GM21381 (cell line): Measurements from ENCODE around the gene HS6ST3.

Source experiments
- ATAC-seq: cut with Tn5 transposase; IDR thresholded peaks from one replicate; pipeline ENCODE4 v1.9.1; 2021; ENCODE audit warnings: mild to moderate bottlenecking, moderate library complexity; ENCODE audit not compliant: unreplicated experiment

The HS6ST3 gene

DNA sequence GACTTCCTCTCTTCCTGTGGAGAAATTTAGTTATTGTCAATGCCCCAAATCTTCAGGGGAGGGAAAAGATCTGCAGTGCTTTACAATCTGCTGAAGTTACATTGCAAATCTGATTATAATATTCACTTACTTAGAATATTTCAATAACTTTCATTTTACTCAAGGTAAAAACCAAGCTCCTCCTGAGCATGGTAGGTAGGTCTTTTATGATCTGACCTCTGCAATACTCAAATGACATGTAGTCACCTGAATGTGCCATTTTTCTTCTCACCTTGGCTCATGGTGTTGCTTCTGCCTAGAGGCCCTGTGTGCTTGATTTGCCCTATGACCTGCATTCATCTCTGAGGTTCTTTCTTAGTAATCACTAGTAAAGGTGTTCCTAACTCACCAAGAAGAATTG is 331.4 kb downstream of the HS6ST3 start:
- ATAC-seq, result no peak

DNA sequence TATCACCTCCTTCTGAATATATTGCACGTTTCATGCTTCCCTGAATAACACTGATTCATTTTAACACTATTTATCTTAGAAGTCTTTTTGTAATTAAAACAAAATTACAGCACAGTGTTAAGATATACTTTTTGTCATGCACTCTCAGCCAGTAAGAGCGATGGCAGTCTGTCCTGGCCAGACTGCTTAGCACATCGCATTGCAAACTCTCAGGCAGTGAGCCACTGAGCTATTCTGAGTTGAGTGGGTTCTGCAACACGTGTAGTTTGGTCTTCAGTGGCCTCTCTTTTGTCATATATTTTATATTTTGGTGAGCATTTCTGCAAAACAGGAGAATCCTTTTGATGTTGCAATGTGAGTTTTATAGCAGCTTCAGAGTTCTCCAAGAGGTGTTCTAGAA is 332.1 kb downstream of the HS6ST3 start:
- ATAC-seq, result no peak

DNA sequence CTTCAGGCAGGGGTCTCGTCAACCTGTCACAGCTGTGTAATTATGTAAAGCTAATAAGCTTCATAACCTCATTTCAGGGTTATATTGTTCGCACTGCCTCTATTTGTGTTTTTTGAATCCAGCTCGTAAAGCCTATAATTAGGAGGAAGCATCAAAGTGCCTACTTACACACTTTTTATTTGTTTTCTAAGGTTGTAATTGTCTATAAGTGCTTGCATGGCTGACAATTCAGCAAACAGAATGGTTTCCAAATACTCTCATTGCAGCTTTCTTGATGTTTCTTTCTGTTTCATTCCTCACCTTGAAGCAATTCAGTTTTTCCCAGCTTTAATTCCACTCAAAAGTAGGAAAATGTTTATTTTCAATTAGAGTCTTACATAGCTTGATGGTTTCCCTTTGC is 336.3 kb downstream of the HS6ST3 start:
- no peak for ATAC-seq

DNA sequence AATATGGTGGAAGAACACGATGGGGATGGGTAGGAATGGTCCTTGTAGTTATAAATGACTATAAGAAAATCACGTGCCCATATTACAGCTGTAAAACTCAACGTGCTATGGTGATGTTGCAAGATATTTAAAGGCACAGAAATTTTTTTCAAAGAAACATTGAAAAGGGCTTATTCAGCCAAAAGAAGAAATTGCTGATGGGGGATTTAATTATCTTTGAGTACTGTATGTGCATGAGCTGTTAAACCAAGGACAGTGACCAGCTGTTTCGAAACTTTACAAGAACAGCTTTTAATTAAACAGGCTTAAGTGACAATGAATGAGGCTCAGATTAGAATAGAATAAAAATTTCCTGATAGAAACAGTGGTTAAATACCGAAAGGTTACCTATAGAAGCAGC is 339.0 kb downstream of the HS6ST3 start:
- no peak for ATAC-seq

DNA sequence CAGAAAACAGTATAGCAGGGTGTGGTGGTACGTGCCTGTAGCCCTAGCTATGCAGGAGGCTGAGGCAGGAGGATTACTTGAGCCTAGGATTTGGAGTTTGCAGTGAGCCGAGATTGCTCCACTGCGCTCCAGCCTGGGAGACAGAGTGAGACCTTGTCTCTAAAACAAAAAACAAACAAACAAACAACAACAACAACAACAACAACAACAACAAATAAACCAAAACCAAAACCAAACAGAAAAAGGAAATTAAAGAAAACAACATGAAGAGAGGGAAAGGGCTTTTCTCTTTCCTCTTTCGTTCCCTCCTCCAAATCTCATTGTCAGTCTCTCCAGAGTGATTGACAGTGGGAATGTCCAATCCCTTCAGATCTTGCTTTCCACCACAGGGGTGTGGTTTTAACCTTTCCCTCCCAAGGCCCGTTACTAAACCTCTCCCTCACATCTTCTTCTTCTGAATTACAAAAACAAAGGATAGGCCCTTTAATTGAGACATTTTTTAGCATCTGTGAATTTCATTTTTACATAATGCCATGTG is 341.2 kb downstream of the HS6ST3 start:
- ATAC-seq, result no peak

DNA sequence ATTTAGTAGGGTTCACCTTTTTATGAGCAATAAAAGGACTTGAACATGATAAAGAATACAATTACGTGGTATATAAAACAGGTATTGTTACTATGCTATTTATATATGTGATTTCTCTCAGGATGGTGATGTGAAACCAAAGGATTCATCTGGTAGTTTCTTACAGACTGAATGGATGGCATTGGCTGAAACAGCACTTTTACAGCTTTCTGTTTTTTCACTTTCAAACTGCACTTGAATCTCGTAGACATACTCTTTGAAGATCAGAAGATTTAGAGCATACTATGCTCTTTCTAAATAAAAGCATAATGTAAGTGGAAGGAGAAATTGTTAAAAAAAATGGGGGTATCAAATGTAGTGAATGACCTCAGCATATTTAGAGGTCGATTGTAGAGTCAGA is 354.8 kb downstream of the HS6ST3 start:
- no peak for ATAC-seq

DNA sequence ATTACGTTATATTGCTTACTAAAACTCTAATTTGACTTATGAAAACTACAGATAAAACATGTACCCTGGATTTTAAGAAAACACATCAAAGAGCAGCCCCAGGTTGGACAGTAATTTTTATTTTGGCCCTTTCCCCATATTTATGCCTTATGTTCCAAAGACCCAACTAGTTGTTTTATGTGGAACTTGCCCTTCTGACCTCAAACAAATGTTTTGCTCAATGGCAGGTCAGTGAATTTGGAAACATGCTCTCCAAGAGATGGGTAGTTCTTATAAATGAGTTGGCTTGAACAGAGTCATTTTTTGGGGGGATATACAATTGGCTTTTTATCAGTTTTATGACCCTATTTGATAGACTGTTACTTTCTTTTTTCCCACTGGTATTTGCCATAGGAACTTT is 360.0 kb downstream of the HS6ST3 start:
- ATAC-seq, result no peak

DNA sequence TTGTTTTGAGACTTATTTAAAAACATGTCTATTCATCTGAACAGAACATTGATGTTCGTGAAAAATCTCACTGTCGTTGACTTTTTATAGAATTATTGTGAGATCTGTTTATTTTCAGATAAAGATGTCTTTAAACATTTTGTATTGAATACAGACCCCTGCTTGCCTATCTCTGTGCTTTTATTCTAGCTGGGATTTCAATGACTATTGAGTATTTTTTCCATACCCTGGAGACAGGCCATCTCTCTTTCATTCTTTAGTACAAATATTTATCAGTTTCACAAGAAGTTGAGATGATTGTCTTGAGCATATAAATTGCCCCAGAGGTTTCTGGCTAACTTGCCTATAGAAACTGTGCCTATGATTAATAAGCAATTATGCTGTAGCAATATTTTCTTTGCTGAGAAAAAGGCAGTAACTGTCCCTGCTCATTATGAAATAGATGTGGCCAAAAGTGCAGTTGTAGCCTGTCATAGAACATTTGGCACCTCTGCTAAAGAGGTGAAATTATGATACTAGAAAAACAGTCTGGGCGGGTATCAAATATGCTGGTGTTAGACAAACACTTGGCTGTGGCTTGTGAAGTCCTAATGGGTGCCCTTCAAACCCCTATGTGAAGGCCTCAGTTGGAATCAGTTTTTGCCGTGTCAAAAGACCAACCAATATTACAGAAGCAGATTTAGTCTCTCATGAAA is 360.6 kb downstream of the HS6ST3 start:
- no peak for ATAC-seq

DNA sequence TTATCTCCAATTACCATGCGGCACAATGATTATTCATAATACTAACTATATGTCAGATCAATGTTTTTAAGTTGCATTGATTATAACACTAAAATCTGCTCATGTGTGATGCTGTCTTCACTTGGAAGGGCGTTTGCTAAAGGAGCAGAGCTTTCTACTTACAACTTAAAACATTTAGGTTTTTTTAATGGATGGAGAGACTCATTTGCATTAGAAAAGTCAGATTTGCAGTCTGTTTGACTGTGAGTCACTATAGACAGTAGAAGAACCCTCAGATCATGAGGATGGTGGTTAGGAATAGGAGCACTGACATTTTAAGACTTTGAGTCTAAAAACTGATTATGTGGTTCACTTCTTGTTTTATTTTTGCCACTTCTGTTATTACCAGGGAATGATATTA is 364.6 kb downstream of the HS6ST3 start:
- ATAC-seq, result no peak

DNA sequence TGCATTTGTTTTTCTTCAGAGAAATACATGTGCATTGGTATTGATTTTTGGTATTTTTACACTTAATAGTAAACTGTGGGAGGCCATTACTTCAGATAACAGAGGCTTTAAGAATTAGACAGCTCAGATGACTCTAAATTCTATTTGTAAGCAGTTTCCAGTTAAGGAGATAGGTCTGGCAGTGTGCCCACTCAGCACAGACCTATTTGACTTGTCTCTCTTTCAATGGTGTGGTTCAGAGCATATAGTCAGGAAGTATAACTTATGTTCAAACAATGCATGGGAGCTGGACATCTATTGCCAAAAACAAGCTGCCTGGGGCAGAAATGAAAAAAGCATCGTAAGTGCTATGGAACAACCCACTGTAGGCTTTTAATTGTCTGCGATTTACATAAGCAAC is 370.7 kb downstream of the HS6ST3 start:
- ATAC-seq, result no peak

DNA sequence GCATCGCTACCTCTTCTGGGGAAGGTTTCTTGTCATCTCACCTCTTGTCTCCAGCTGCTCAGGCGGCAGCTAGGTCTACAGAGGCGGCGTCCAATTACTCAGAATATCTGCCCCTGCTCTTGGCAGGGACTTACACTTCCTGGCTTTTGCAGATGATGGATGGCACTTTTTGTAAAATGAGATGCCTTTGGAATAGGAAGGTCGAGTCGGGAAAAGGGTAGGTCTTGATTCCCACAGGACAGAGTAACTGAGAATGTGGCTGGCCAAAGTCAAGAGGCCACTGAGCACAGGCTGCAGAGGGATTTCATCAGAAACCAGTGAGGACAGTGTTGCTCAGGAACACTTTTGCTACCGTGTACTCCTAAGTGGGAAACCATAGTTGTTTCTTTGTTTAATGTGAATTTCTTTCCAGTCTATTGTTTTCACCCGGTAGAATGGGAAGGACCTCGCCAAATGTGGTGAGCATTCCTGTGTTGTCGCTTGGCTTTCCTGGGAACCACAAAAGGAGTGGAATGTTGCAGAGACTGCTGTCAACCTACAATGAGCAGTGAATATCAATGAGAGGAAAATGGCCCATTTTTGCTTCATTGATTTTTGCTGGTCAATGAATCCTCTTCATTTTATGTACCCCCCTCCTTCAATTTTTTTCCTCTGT is 383.7 kb downstream of the HS6ST3 start:
- no peak for ATAC-seq

DNA sequence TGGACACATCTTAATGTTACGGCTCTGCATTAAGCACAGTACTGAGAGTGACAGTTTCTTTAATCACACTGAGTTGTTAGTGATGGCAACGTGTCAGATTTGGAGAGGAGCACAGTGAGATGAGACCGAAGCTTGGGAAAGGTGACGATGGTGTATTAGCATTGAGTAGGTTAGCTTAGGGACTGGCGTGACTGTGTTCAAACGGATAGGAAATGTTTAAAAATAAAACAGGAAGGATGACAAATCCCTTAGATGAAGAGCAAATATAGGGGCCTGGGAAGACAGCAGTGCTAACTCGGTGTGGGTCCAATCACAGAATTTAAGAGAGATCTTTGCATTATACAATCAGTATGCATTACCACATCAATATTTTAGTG is 384.3 kb downstream of the HS6ST3 start:
- no peak for ATAC-seq

DNA sequence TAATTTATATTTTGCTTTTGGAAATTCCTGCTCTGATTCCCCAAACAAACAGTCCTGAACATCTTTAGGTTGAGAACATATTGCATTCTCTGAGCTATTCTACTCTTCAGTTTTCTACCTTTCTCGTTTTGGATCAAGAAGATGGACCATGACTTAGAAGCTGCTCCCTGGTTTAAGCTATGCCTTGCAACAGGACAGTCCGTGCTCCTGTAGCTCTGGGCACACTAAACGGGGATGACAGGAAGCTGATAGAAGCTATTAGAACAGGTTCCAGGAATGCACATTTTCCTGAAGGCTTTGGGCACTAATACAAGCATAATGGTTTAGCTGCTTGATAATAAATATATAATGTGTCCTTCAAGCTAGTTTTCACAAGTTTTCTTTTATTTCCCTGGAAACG is 385.2 kb downstream of the HS6ST3 start:
- ATAC-seq, result no peak

DNA sequence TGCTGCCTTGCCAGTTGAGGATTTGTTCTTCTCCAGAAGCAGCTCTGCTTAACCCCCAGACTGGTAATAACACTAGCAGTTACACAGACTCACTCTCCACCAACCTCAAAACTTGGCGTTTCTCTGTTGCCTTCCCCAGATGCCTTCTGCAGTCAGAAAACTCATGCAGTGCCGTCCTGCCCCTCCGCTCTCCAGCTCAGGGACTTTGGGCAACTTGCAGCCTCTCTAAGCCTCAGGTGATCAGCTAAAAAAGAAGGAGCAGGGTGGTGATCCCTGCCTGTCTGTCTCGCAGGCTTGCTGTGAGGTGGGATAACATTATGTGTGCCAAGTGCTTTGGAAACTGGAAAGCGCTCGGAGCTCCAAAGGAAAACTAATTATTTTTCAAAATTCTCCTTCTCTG is 391.6 kb downstream of the HS6ST3 start:
- no peak for ATAC-seq

DNA sequence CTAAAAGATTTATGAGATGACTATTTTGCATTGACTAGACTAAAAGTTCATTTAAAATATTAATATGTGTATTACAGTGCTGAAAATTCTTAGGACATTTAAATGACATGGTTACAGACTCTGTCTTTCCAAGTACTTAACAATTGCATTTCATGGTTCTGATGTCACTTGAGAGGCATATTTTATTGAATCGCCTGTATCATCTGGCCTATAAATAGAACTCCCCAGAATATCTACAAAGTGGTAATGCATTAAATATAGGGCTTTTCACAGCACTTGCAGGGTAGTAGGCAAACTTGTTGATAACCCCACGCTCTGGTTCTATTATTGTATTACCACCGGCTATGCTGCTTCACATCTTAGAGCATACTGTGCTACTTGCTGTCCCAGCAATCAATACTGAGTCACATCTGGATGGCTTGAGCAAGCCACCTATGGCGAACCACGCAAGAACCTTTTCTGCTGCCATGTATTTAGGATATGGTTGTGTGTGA is 400.6 kb downstream of the HS6ST3 start:
- ATAC-seq, result no peak

DNA sequence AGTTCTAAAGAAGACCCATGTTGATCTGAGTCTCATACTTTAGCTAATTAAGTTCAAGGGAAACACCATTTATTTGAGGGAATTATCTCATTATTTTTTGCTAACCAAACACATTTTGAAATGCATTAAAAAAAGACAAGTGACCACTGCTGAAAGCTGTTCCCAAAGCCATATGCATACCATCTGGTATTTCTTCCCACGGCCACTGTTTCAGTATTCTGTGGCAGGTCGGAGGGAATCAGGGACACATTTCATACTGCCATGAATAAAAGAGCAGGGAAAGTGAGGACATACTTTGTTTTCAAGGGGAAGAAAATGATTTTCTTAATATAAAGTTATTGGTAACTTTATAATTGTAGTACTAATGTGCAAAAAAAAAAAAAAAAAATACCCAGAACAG is 401.2 kb downstream of the HS6ST3 start:
- no peak for ATAC-seq

DNA sequence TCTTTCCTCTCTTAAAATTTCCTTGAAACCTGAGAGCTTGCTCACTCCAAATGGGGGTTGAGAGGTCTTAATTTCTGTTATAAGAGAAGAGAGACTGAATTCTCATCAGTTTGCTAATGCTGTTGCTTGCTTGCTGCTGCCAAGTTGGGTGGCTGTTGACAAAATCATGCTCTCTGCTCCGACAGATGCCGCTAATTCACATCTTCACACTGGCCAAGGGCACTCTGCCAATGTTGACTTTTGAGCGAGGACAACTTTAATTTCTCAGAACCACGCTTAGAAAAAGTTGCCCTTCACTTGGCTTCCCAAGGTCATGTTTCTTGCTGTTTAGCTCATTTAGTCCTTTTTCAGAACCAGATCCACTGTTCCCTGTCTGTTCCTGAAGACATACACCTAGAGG is 402.9 kb downstream of the HS6ST3 start:
- no peak for ATAC-seq

DNA sequence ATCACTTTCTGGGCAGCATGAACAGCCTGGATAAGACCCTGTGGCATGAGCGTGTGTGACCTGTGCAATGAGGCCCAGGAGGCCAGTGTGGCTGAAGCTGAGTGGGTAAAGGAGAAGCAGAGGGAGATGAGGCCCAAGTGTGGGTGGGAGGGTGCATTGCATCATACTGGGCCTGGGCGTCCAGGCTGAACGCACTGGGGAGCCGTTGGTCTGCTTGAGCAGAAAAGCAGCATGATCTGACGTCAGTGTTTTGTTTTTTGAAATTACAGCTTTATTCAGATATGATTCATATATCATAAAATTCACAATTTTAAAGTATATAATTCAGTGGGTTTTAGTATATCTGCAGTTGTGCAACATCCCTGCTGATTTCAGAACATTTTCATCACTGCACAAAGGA is 409.7 kb downstream of the HS6ST3 start:
- ATAC-seq, result no peak

DNA sequence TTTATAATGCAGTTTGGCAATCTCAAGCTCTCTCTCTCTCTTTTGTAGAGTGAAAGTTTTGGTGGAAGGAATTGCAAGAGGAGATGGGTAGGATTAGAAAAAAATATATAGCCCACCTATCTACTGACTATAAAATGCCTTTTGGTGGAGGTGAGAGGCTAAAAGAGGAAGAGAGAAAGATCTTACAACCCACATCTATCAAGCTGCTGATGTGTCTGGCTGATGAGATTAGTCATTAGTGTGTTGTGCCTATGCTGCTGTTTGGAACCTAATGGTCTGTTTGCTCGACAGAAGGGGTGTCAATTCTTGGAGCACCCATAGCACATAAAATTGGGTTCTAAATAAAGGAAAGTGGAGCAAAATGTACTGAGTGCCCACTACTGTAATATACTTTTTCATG is 411.0 kb downstream of the HS6ST3 start:
- no peak for ATAC-seq

DNA sequence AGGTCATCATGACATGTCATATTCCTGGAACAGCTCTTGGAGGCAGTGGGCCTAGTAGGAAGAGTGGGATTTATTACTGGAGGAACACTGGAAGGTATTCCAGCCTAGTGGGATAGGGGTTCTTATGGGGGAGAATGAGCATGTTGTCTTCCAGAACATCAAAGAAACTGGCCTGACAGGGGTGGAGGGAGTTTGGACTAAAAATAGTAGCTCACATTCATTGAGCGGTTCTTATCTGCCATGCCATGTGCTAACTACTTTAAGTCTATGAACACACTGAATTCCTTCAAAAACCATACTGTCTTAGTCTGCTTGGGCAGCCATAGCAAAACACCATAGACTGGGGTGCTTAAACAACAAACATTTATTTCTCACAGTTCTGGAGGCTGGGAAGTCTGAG is 413.6 kb downstream of the HS6ST3 start:
- ATAC-seq, result no peak

DNA sequence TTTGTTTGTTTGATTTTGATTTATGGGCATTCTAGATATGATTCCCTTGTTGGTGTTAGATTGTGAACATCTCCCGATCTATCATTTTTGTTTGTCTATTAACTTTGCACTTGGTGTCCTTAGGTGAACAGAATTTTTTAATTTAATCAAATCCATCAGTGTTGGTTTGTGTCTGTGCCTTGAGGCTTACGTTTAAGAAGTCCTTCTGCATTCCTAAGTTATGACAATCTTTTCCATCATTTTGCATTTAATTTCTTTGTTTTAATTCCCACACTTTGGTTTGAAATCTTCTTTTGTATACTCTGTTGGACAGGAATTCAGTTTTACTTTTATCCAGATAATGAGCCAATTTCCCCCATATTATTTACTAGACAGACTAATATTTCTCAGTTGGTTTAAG is 421.7 kb downstream of the HS6ST3 start:
- no peak for ATAC-seq

DNA sequence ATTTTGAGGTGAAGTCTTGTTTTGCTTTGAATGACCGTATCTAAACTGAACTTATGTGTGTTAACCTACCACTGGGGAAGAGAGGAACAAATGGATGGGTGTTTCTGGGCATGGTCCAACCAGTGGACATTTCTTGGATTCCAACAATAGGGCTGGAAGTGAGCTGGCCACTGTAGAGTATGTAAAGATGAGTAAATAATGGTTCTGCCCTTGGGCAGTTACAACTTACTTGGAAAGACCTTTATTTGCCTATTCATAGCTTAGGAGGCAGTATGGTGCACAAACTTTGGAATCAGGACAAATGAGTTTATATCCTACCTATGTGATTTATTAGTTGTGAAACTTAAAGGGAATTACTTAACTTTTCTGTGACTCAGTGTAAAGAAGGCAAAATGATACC is 429.5 kb downstream of the HS6ST3 start:
- ATAC-seq, result no peak
